ENCODE data around the gene OR4D10.

DNA sequence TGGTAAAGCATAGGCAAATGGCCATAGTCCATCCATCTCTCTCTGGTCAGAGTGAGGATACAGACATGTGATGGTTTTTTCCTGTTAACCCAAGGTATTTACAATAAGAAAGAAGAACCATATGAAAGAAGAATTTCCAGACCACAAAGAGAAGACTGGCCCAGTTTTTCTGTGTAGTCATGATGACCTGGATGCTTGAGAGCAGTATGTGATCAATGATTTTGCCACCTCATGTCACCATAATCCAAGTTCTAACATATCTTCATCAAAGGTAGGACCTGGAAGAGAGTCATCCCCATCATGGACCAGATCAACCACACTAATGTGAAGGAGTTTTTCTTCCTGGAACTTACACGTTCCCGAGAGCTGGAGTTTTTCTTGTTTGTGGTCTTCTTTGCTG lies 16.5 kb upstream of the OR4D10 start, which contains the start of gene OR4D6:
- TF ChIP-seq, protein P1, sequence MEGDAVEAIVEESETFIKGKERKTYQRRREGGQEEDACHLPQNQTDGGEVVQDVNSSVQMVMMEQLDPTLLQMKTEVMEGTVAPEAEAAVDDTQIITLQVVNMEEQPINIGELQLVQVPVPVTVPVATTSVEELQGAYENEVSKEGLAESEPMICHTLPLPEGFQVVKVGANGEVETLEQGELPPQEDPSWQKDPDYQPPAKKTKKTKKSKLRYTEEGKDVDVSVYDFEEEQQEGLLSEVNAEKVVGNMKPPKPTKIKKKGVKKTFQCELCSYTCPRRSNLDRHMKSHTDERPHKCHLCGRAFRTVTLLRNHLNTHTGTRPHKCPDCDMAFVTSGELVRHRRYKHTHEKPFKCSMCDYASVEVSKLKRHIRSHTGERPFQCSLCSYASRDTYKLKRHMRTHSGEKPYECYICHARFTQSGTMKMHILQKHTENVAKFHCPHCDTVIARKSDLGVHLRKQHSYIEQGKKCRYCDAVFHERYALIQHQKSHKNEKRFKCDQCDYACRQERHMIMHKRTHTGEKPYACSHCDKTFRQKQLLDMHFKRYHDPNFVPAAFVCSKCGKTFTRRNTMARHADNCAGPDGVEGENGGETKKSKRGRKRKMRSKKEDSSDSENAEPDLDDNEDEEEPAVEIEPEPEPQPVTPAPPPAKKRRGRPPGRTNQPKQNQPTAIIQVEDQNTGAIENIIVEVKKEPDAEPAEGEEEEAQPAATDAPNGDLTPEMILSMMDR (IDR thresholded peaks at IDR 0.05; ENCODE audit: borderline replicate concordance, extremely low read depth, low read length, poor library complexity, severe bottlenecking), result no peak
- no peak for TF ChIP-seq EZH2 (IDR thresholded peaks at IDR 0.05; ENCODE audit: borderline replicate concordance, low read depth, low read length, severe bottlenecking)

All from DND-41 (cell line).